PFSK-1 (cell line): ENCODE results near the gene KLC4.

Experiments
- FOXP2 ChIP-seq: optimal IDR thresholded peaks from 2 replicates; pipeline ENCODE3; 2011; ENCODE audit warnings: borderline replicate concordance, control low read depth, inconsistent platforms; ENCODE audit not compliant: insufficient read depth; ENCODE audit errors: extremely low read length, extremely low read depth
- POLR2AphosphoS5 ChIP-seq: IDR thresholded peaks from 2 replicates; pipeline ENCODE4 v1.6.1; 2012; ENCODE audit warnings: low read depth, mild to moderate bottlenecking, control low read depth, low read length, moderate library complexity
- REST ChIP-seq, 2 experiments: IDR thresholded peaks; 2 replicates each; pipeline versions ENCODE4 v1.6.1 to v1.8.0; 2011 to 2012; ENCODE audit warnings: low read depth in 2 of 2, low read length in 2 of 2, control low read depth in 1 of 2, inconsistent platforms in 1 of 2, mild to moderate bottlenecking in 1 of 2, moderate library complexity in 1 of 2; ENCODE audit not compliant: insufficient read depth in 1 of 2
- SIN3A ChIP-seq: IDR thresholded peaks from 2 replicates; pipeline ENCODE4 v1.6.1; 2012; ENCODE audit warnings: mild to moderate bottlenecking, low read length, moderate library complexity, borderline replicate concordance; ENCODE audit not compliant: insufficient read depth
- TAF1 ChIP-seq: IDR thresholded peaks from 2 replicates; pipeline ENCODE4 v1.6.1; 2012; ENCODE audit warnings: low read length, control low read depth, borderline replicate concordance; ENCODE audit not compliant: insufficient read depth

GRCh38 chr6:43076464-43077332 lies 17.3 kb downstream of the KLC4 start:
- TF ChIP-seq POLR2AphosphoS5 (no peak), TAF1 (no peak), FOXP2 (no peak), REST (IDR thresholded peaks at IDR 0.05; ENCODE audit: insufficient read depth in 1 of 2, low read depth in 2 of 2, low read length in 2 of 2) (no peak), SIN3A (no peak)
